ENCODE measurements around the gene CPSF4L. TPM values are rescaled to one million over a fixed set of nuclear protein-coding genes. Genes with fewer than 3 reads are reported as not detected.

Gene CPSF4L
- total RNA-seq, 1 donor from 2014 or later, result not detected

GRCh38 chr17:73223626-73224230 lies 38.0 kb downstream of the CPSF4L start:
- no peak overlapping the region for H3K4me2 ChIP-seq (ENCODE audit: low read length)
- Mint-ChIP-seq H3K4me1 (ENCODE audit: low read depth, unreplicated experiment) (peaks cover 30% of the 10 kb centered on the region), H3K27ac (ENCODE audit: unreplicated experiment) (no peak overlapping the region), H3K9me3 (ENCODE audit: unreplicated experiment) (no peaks in the 10 kb centered on the region), H3K4me3 (ENCODE audit: unreplicated experiment) (no peak overlapping the region), H3K36me3 (ENCODE audit: low read depth, unreplicated experiment) (no peaks in the 10 kb centered on the region), H3K27me3 (ENCODE audit: low read depth, unreplicated experiment) (no peaks in the 10 kb centered on the region)
- DNase-seq (ENCODE audit: low read depth) (no peak), FAIRE-seq (no peak)
- H3K36me3 ChIP-seq (ENCODE audit: insufficient read depth, low read length), result peaks cover 3% of the 10 kb centered on the region
- H4K20me1 ChIP-seq (ENCODE audit: insufficient read depth, low read length), result peaks cover 42% of the 10 kb centered on the region
- H3K27me3 ChIP-seq (ENCODE audit: insufficient read depth, low read length), result no peaks in the 10 kb centered on the region
- no peak for TF ChIP-seq EZH2 (IDR thresholded peaks at IDR 0.05; ENCODE audit: insufficient read depth, low read length)
- no peak for TF ChIP-seq CTCF (IDR thresholded peaks at IDR 0.05; ENCODE audit: insufficient read depth, low read depth, low read length)
- peaks cover 64% of the 10 kb centered on the region for H3K79me2 ChIP-seq (ENCODE audit: insufficient read depth, low read length)
- no peak overlapping the region for H3K27ac ChIP-seq (ENCODE audit: low read depth, low read length)
- H2AFZ ChIP-seq (ENCODE audit: low read depth, low read length), result no peak overlapping the region
- H3K4me3 ChIP-seq (ENCODE audit: insufficient read depth, low read depth, low read length), result no peak overlapping the region
- H3K4me1 ChIP-seq (ENCODE audit: insufficient read depth, low read length), result peaks cover 26% of the 10 kb centered on the region
- H3K9ac ChIP-seq (ENCODE audit: low read length), result no peak overlapping the region
- H3K9me3 ChIP-seq (ENCODE audit: insufficient read depth, low read depth, low read length), result no peaks in the 10 kb centered on the region

- Histone ChIP-seq H2AFZ (ENCODE audit: low read depth, low read length) (no peak overlapping the region), H3K27me3 (ENCODE audit: insufficient read depth, low read length) (no peaks in the 10 kb centered on the region), H3K9ac (ENCODE audit: low read length) (no peak overlapping the region), H3K36me3 (ENCODE audit: insufficient read depth, low read length) (peaks cover 5% of the 10 kb centered on the region), H4K20me1 (ENCODE audit: insufficient read depth, low read length) (peaks cover 32% of the 10 kb centered on the region), H3K79me2 (ENCODE audit: insufficient read depth, low read length) (peaks cover 28% of the 10 kb centered on the region), H3K4me2 (ENCODE audit: low read length) (no peak overlapping the region), H3K4me1 (ENCODE audit: insufficient read depth, low read length) (no peaks in the 10 kb centered on the region), H3K9me3 (ENCODE audit: insufficient read depth, low read depth, low read length) (no peaks in the 10 kb centered on the region), H3K4me3 (ENCODE audit: insufficient read depth, low read depth, low read length) (no peak overlapping the region), H3K27ac (ENCODE audit: low read depth, low read length) (no peak overlapping the region)
- no peak for DNase-seq (ENCODE audit: low read depth)
- no peaks in the 10 kb centered on the region for H3K4me1 Mint-ChIP-seq (ENCODE audit: low read depth, unreplicated experiment)
- TF ChIP-seq CTCF (IDR thresholded peaks at IDR 0.05; ENCODE audit: insufficient read depth, low read depth, low read length) (no peak), EZH2 (IDR thresholded peaks at IDR 0.05; ENCODE audit: insufficient read depth, low read length) (no peak)
- H3K9me3 Mint-ChIP-seq (ENCODE audit: unreplicated experiment), result no peaks in the 10 kb centered on the region
- no peak overlapping the region for H3K27ac Mint-ChIP-seq (ENCODE audit: unreplicated experiment)
- H3K36me3 Mint-ChIP-seq (ENCODE audit: low read depth, unreplicated experiment), result no peaks in the 10 kb centered on the region
- H3K27me3 Mint-ChIP-seq (ENCODE audit: low read depth, unreplicated experiment), result no peaks in the 10 kb centered on the region
- FAIRE-seq, result no peak
- H3K4me3 Mint-ChIP-seq (ENCODE audit: unreplicated experiment), result no peak overlapping the region
Measured at GRCh38 chr17:73215447-73215846, 46.2 kb downstream of the CPSF4L start.

- FAIRE-seq (no peak), DNase-seq (ENCODE audit: low read depth) (no peak)
- no peaks in the 10 kb centered on the region for H3K27me3 Mint-ChIP-seq (ENCODE audit: low read depth, unreplicated experiment)
- H3K27ac Mint-ChIP-seq (ENCODE audit: unreplicated experiment), result no peak overlapping the region
- no peak overlapping the region for H3K27ac ChIP-seq (ENCODE audit: low read depth, low read length)
- no peak overlapping the region for H3K9ac ChIP-seq (ENCODE audit: low read length)
- no peak for TF ChIP-seq CTCF (IDR thresholded peaks at IDR 0.05; ENCODE audit: insufficient read depth, low read depth, low read length)
- no peak for TF ChIP-seq EZH2 (IDR thresholded peaks at IDR 0.05; ENCODE audit: insufficient read depth, low read length)
- H3K36me3 Mint-ChIP-seq (ENCODE audit: low read depth, unreplicated experiment), result peaks cover 1% of the 10 kb centered on the region
- H3K9me3 ChIP-seq (ENCODE audit: insufficient read depth, low read depth, low read length), result no peaks in the 10 kb centered on the region
- no peak overlapping the region for H3K4me2 ChIP-seq (ENCODE audit: low read length)
- peaks cover 3% of the 10 kb centered on the region for H3K4me1 Mint-ChIP-seq (ENCODE audit: low read depth, unreplicated experiment)
- no peaks in the 10 kb centered on the region for H3K9me3 Mint-ChIP-seq (ENCODE audit: unreplicated experiment)
- H3K4me3 ChIP-seq (ENCODE audit: insufficient read depth, low read depth, low read length), result no peak overlapping the region
- H3K36me3 ChIP-seq (ENCODE audit: insufficient read depth, low read length), result peaks cover 5% of the 10 kb centered on the region
- H2AFZ ChIP-seq (ENCODE audit: low read depth, low read length), result no peak overlapping the region
- peaks cover 2% of the 10 kb centered on the region for H3K4me1 ChIP-seq (ENCODE audit: insufficient read depth, low read length)
- no peaks in the 10 kb centered on the region for H3K27me3 ChIP-seq (ENCODE audit: insufficient read depth, low read length)
- H3K79me2 ChIP-seq (ENCODE audit: insufficient read depth, low read length), result peaks cover 24% of the 10 kb centered on the region
- H3K4me3 Mint-ChIP-seq (ENCODE audit: unreplicated experiment), result no peak overlapping the region
- peaks cover 38% of the 10 kb centered on the region for H4K20me1 ChIP-seq (ENCODE audit: insufficient read depth, low read length)
Measured at GRCh38 chr17:73214851-73215250, 46.8 kb downstream of the CPSF4L start.

All from astrocyte (in vitro differentiated cells and primary cell).